ENCODE results near the gene SH3BGRL. TPM values are rescaled to one million over a fixed set of nuclear protein-coding genes. Genes with fewer than 3 reads are reported as not detected.

Gene SH3BGRL
- total RNA-seq, 2 donors from 2014 or later, result 81.3 to 97.0 TPM

DNA sequence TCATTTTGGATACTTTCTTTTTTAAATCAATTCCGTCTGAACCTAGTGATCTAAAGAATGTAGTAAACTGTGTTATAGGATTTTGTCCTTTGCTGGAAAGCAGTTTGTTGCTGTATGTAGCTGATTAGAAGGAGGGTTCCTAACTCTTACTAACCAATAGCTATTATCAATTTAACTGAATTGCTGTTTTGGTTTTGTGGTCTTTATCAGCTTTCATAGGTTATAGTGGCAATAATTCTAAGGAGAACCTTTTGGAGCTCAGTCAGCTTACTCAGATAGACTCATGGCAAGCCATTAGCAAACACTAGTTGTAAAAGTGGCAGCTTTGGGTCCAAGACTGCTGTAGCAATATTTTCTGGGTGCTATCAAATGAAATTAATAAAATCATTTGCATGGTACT is 29.6 kb downstream of the SH3BGRL start:
- DNase-seq (no peak), ATAC-seq (no peak)
- Mint-ChIP-seq H3K27ac (no peak overlapping the region), H3K4me1 (peaks cover 4% of the 10 kb centered on the region), H3K27me3 (no peaks in the 10 kb centered on the region), H3K36me3 (ENCODE audit: low read depth) (no peaks in the 10 kb centered on the region), H3K4me3 (no peak overlapping the region)
- no peaks in the 10 kb centered on the region for H3K9me3 ChIP-seq (ENCODE audit: control insufficient read depth, low read length, poor library complexity, severe bottlenecking)

DNA sequence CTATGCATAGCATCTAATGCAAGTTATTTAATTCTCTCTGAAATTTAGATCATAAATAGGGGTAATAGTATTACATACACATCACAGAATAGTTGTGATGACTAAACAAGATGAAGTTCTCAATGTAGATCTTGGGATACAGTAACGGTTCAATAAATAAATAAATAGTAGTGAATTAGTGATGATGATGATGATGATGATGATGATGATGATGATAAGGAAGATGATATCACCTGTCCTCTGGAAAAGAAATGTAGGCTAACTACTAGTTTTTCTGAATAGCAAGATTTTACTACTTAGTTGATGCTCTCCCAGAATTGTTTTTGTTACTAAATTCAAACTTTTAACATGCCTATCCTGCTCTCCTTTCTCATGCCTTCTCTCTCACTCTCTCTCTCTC is 30.3 kb downstream of the SH3BGRL start:
- DNase-seq (no peak), ATAC-seq (no peak)
- H3K4me3 Mint-ChIP-seq, result no peak overlapping the region
- no peaks in the 10 kb centered on the region for H3K9me3 ChIP-seq (ENCODE audit: control insufficient read depth, low read length, poor library complexity, severe bottlenecking)
- no peaks in the 10 kb centered on the region for H3K27me3 Mint-ChIP-seq
- H3K27ac Mint-ChIP-seq, result no peak overlapping the region
- H3K36me3 Mint-ChIP-seq (ENCODE audit: low read depth), result peaks cover 7% of the 10 kb centered on the region
- H3K4me1 Mint-ChIP-seq, result peaks cover 9% of the 10 kb centered on the region

DNA sequence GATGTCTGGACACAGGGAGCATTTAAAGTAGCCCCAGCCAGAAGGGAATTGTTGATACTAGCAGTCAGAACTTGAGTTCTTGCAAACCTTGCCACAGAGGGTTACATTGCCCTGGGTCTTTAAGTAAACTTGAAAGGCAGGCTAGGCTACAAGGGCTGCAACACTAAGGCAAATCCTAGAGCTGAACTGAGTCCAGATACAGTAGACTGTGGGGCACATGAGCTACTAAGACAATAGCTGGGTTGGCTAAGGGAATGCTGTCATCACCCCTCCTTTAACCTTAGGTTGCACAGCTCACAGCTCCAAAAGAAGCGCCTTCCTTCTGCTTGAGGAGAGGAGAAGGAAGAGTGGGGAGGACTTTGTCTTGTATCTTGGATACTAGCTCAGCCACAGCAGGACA is 35.6 kb downstream of the SH3BGRL start:
- peaks cover 13% of the 10 kb centered on the region for H3K36me3 Mint-ChIP-seq (ENCODE audit: low read depth)
- no peak overlapping the region for H3K27ac Mint-ChIP-seq
- H3K27me3 Mint-ChIP-seq, result no peaks in the 10 kb centered on the region
- peaks cover 9% of the 10 kb centered on the region for H3K4me1 Mint-ChIP-seq
- DNase-seq, result no peak
- H3K9me3 ChIP-seq (ENCODE audit: control insufficient read depth, low read length, poor library complexity, severe bottlenecking), result no peaks in the 10 kb centered on the region
- H3K4me3 Mint-ChIP-seq, result no peak overlapping the region
- ATAC-seq, result no peak

DNA sequence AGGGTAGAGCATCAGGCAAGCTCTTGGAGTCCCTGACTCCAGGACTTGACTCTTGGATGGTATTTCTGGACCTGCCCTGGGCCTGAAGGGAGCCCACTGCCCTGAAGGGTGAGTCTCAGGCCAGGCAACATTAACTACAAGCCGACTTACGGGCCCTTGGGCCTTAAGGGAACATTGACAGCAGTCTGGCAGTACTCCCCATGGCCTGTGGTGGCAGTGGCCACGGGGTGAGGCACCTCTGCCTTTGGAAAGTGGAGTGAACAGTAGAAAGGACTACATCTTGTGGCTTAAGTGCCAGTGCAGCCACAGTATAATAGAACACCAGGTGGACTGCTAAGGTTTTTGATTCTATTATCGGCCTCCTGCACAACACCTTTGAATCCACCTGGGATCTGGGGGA is 36.3 kb downstream of the SH3BGRL start:
- ATAC-seq (no peak), DNase-seq (no peak)
- Mint-ChIP-seq H3K4me3 (no peak overlapping the region), H3K27me3 (no peaks in the 10 kb centered on the region), H3K27ac (no peak overlapping the region), H3K36me3 (ENCODE audit: low read depth) (peaks cover 13% of the 10 kb centered on the region), H3K4me1 (peaks cover 14% of the 10 kb centered on the region)
- H3K9me3 ChIP-seq (ENCODE audit: control insufficient read depth, low read length, poor library complexity, severe bottlenecking), result no peaks in the 10 kb centered on the region

DNA sequence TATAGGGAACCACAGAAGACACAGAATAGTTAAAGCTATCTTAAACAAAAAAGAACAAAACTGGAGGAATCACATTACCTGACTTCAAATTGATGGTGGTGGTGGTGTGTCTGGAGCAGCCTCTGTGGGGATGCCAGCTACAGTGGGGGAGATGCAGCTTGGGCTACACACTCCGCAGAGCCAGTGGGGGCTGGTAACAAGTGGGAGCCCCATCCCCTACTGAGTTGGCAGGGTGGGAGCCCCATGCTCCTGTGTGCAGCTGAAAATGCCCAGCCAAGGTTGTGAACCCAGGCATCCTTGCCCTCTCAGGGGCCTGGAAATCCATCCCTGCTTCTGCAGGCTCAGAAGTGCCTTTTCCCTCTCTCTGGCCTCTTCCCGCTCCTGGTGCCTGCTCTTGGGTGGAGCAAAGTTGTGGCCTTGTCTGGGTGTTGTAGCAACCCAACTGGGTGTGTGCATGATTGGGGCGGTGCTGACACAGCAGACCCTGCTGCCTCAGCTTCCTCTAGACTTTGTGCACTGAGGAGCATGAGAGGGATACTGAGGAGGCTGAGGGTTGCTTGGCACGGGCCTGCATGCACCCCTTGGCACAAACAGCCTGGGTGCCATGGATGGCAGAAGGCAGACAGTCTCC is 38.9 kb downstream of the SH3BGRL start:
- peaks cover 13% of the 10 kb centered on the region for H3K36me3 Mint-ChIP-seq (ENCODE audit: low read depth)

DNA sequence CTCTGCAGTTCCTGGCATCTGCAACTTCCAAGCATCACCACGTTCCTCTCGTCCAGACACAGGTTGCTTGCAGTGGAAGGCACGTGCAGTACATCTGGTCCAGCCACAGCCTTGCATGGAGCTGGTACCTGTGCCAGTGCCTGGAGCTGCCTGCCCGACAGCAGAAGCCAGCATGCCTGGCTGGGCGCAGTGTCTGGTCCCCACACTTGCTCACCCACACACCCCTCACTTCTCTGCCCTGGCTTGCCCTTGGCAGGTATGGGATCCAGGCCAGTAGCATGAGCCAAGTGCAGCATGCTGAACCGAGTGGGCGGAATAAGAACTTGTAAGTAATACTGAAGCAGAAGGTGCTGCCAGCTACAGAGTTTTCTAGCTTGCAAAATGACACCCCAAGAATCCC is 39.9 kb downstream of the SH3BGRL start:
- no peak for DNase-seq
- no peak for ATAC-seq
- no peaks in the 10 kb centered on the region for H3K9me3 ChIP-seq (ENCODE audit: control insufficient read depth, low read length, poor library complexity, severe bottlenecking)
- H3K27me3 Mint-ChIP-seq, result no peaks in the 10 kb centered on the region
- no peak overlapping the region for H3K4me3 Mint-ChIP-seq
- H3K36me3 Mint-ChIP-seq (ENCODE audit: low read depth), result peaks cover 11% of the 10 kb centered on the region
- H3K27ac Mint-ChIP-seq, result no peak overlapping the region
- H3K4me1 Mint-ChIP-seq, result peaks cover 10% of the 10 kb centered on the region

More for the DNA sequence above, 38.9 kb downstream of the SH3BGRL start:
- H3K27ac Mint-ChIP-seq, result no peak overlapping the region
- no peaks in the 10 kb centered on the region for H3K27me3 Mint-ChIP-seq
- no peaks in the 10 kb centered on the region for H3K9me3 ChIP-seq (ENCODE audit: control insufficient read depth, low read length, poor library complexity, severe bottlenecking)
- DNase-seq (no peak), ATAC-seq (no peak)
- H3K4me3 Mint-ChIP-seq, result no peak overlapping the region
- peaks cover 12% of the 10 kb centered on the region for H3K4me1 Mint-ChIP-seq

DNA sequence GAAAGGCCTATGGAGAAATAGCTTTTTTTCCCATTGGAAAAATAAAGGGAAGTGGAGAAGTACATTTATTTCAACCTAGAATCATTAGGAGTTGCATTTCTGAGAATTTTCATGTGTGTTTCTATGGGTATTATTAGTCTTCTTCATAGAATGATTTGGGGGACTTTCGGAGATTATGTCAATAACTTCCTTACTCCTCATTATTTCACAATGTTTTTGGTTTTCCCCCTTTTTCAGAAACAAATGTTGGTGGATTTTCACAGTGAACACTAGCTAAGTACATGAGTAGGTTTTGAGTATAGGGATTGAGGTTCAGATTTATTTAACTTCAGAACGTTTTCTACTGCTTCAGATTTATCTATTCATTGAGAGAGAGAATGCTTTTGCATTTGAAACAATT is 54.0 kb downstream of the SH3BGRL start:
- peaks cover 10% of the 10 kb centered on the region for H3K4me1 Mint-ChIP-seq
- no peak overlapping the region for H3K27ac Mint-ChIP-seq
- H3K27me3 Mint-ChIP-seq, result no peaks in the 10 kb centered on the region
- no peaks in the 10 kb centered on the region for H3K9me3 ChIP-seq (ENCODE audit: control insufficient read depth, low read length, poor library complexity, severe bottlenecking)
- H3K36me3 Mint-ChIP-seq (ENCODE audit: low read depth), result no peaks in the 10 kb centered on the region
- ATAC-seq, result no peak
- DNase-seq, result no peak
- H3K4me3 Mint-ChIP-seq, result no peak overlapping the region

DNA sequence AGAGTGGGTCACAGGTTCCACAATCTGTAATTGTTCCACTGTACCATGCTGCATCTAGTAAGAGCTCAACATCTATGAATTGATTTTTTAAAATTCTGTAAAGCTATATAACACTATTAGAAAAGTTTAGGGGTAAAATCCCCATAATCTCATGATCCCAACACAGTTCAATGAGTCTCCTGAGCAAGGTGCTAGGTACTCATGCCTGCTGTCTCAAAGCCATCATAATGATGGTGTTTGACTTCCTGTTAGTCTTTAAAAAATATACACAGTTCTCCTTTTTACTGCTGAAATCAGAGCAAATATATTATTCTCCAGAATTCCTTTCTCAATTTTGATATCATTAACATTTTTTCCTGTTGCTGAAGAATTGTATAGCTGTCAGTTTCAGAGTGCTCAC is 55.9 kb downstream of the SH3BGRL start:
- DNase-seq (no peak), ATAC-seq (no peak)
- Mint-ChIP-seq H3K4me3 (no peak overlapping the region), H3K27ac (no peak overlapping the region), H3K27me3 (no peaks in the 10 kb centered on the region), H3K4me1 (peaks cover 15% of the 10 kb centered on the region), H3K36me3 (ENCODE audit: low read depth) (no peaks in the 10 kb centered on the region)
- no peaks in the 10 kb centered on the region for H3K9me3 ChIP-seq (ENCODE audit: control insufficient read depth, low read length, poor library complexity, severe bottlenecking)

DNA sequence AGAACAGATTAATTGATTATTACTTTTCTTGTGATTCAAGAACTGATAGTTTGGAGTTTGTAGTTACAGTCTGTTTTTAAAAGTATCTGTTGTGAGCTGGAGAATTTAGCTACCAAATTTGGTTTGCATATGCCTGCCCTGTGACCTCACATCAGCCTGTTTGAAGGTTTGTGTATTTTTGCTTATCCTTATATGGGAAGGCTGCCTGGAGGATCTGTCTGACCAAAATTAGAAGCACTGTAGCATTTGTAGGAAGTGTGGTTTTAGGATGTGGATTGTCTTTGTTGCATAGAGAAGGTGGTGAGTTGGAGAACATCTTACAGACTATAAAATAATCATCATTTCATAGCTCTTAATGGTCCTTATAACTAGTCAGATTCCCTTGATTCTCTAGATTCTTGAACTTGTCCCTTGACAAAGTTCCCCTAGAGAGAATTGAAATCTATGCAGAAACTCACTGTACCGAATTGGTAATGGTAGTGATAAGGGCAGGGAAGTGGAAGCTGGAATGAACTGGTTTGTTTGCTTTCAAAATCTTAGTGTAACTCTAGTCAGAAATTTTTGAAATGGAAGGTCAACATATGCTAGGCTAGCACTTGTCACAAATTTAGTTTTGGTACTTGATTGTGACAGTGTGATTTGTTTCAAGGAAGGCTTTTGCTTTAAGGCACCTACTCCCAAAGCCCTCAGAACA is 57.3 kb downstream of the SH3BGRL start:
- Mint-ChIP-seq H3K4me1 (peaks cover 12% of the 10 kb centered on the region), H3K36me3 (ENCODE audit: low read depth) (no peaks in the 10 kb centered on the region), H3K27ac (no peak overlapping the region), H3K27me3 (no peaks in the 10 kb centered on the region), H3K4me3 (no peak overlapping the region)
- H3K9me3 ChIP-seq (ENCODE audit: control insufficient read depth, low read length, poor library complexity, severe bottlenecking), result no peaks in the 10 kb centered on the region
- no peak for ATAC-seq
- no peak for DNase-seq

DNA sequence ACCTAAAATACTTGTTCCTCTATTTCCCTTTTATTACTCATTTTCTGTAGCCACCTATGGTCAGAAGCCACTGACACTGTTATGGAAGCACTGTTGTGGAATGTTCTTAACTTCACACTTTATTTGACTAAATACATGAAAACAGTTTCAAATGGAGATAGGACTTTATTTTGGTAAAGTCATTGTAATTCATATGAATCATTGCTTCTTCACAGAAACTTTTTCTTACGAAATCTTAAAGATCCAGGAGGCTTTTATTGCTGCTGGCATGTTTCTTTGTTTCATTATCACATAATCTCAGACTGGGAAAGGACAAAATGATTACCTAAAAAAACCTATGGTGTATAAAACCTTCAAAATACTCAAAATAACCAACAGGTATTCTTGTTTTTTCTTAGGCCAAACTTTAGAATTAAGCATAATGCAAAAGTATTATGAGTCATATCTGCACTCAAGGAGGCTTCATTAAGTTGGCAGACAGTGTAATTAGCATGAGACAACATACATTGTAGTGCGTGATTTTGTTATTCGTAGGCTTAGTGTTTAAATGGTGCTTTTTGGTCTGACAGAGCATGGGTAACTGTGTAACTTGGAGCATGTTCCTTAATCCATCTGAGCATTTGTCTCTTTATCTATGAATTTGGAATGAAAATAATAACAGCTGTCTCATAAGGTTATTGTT is 58.0 kb downstream of the SH3BGRL start:
- ATAC-seq (no peak), DNase-seq (no peak)
- Mint-ChIP-seq H3K27ac (no peak overlapping the region), H3K4me3 (no peak overlapping the region), H3K27me3 (no peaks in the 10 kb centered on the region), H3K4me1 (peaks cover 12% of the 10 kb centered on the region), H3K36me3 (ENCODE audit: low read depth) (no peaks in the 10 kb centered on the region)
- H3K9me3 ChIP-seq (ENCODE audit: control insufficient read depth, low read length, poor library complexity, severe bottlenecking), result no peaks in the 10 kb centered on the region

DNA sequence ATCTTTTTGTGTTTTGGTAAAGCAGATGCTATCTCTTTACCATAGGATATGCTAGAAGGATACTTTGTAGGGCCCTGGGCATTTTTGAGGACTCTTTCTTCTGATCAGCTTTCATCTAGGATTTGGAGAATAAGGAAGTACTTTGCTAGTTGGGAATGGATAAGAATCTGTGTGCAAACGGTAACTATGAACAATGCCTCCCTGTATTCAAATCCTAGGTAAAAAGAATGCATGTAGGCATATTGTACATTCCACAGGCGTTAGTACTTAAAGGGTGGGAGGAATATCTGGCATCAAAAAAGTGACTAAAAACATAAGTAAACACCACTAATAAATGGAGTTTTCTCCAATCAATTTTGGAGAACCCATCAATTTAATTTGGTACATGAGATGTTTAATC is 59.7 kb downstream of the SH3BGRL start:
- DNase-seq (no peak), ATAC-seq (no peak)
- Mint-ChIP-seq H3K27me3 (no peaks in the 10 kb centered on the region), H3K27ac (no peak overlapping the region), H3K4me1 (peaks cover 15% of the 10 kb centered on the region), H3K36me3 (ENCODE audit: low read depth) (no peaks in the 10 kb centered on the region), H3K4me3 (no peak overlapping the region)
- no peaks in the 10 kb centered on the region for H3K9me3 ChIP-seq (ENCODE audit: control insufficient read depth, low read length, poor library complexity, severe bottlenecking)

DNA sequence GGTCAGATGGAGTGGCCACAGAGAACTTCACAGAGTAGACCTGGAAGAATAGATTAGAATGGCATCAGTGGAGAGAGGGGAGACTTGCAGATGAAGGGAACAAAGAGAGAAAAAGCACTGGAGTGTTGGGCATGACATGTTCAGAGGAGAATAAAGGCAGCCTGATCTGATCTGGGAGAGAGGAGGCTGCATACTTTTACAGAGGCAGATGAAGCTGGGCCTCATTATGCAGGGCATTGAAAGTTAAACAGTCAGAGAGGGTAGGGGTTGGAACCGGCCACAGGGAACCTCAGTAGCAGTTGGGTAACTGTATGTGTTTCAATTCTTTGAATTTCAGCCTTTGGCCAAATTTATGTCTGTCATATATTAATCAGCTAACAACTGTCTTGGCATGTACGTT is 61.2 kb downstream of the SH3BGRL start:
- Mint-ChIP-seq H3K36me3 (ENCODE audit: low read depth) (no peaks in the 10 kb centered on the region), H3K4me1 (peaks cover 22% of the 10 kb centered on the region), H3K27ac (no peak overlapping the region), H3K27me3 (no peaks in the 10 kb centered on the region), H3K4me3 (no peak overlapping the region)
- H3K9me3 ChIP-seq (ENCODE audit: control insufficient read depth, low read length, poor library complexity, severe bottlenecking), result no peaks in the 10 kb centered on the region
- ATAC-seq (no peak), DNase-seq (no peak)

DNA sequence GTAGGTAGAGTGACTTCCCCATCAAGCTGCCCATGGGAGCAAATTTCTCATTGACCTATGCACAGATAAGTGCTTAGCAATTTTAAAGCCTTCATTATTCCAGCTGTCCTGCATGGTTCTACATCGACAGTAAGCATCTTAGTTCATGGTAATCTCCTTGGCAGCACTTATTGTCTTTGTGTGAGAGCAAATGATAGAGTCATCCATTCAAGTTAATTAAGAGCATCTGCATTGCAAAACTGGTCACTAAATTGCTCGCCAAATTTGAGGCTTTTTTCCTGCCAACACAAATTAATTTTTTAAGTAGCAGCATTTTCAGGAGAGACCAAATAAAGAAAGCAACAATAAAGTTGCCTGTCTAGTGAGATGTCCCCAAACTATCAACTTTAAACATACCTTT is 76.7 kb downstream of the SH3BGRL start:
- Mint-ChIP-seq H3K4me1 (no peaks in the 10 kb centered on the region), H3K36me3 (ENCODE audit: low read depth) (peaks cover 4% of the 10 kb centered on the region), H3K27me3 (no peaks in the 10 kb centered on the region), H3K4me3 (no peak overlapping the region), H3K27ac (no peak overlapping the region)
- no peak for ATAC-seq
- H3K9me3 ChIP-seq (ENCODE audit: control insufficient read depth, low read length, poor library complexity, severe bottlenecking), result no peaks in the 10 kb centered on the region
- DNase-seq, result no peak

DNA sequence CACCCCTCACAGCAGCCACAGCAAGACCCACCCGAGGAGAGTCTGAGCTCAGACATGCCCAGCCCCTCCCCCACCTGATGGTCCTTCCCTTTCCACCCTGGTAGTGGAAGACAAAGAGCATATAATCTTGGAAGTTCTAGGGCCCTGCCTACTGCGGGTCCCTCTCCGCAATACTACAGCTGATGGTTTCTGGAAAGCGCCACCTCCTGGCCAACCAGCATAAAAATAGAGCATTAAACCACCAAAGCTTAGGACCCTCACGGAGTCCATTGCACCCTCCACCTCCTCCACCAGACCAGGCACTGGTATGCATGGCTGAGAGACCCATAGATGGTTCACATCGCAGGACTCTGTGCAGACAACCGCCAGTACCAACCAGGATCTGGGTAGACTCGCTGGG is 78.2 kb downstream of the SH3BGRL start:
- H3K27me3 Mint-ChIP-seq, result no peaks in the 10 kb centered on the region
- peaks cover 7% of the 10 kb centered on the region for H3K36me3 Mint-ChIP-seq (ENCODE audit: low read depth)
- H3K4me1 Mint-ChIP-seq, result no peaks in the 10 kb centered on the region
- DNase-seq, result no peak
- H3K27ac Mint-ChIP-seq, result no peak overlapping the region
- no peak overlapping the region for H3K4me3 Mint-ChIP-seq
- no peaks in the 10 kb centered on the region for H3K9me3 ChIP-seq (ENCODE audit: control insufficient read depth, low read length, poor library complexity, severe bottlenecking)
- no peak for ATAC-seq
